ENCODE results near the gene PGF.

PGF gene

DNA sequence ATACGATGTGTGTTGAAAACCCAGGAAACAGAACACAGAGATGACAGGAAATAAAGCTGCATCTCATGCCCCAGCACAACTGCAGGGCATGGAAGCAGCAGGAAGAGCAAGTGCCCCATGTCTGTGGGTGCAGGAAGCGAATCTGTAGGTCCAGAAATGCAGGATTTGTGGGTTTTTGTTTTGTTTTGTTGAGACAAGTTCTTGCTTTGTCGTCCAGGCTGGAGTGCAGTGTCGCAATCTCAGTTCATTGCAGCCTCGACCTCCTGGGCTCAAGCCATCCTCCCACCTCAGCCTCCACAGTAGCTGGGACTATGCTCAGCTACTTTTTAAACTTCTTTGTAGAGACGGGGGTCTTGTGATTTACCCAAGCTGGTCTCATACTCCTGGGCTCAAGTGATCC lies 26.2 kb downstream of the PGF start:
- TF ChIP-seq TAF1 (IDR thresholded peaks at IDR 0.05; ENCODE audit: low read depth, low read length): no peak
- no peak for TF ChIP-seq PAX5 (IDR thresholded peaks at IDR 0.05; ENCODE audit: insufficient read depth, low read length, severe bottlenecking)
- no peak for TF ChIP-seq POU2F2 (IDR thresholded peaks at IDR 0.05; ENCODE audit: low read depth, low read length)
- no peak for TF ChIP-seq POLR2A (IDR thresholded peaks at IDR 0.05; ENCODE audit: low read depth, low read length)
- TF ChIP-seq POLR2AphosphoS5 (IDR thresholded peaks at IDR 0.05; ENCODE audit: low read depth, low read length): no peak
- no peak for TF ChIP-seq SPI1 (IDR thresholded peaks at IDR 0.05; ENCODE audit: low read depth, low read length)
- FAIRE-seq (no peak), DNase-seq (ENCODE audit: insufficient read length, low spot score) (no peak)

- no peak for FAIRE-seq
- DNase-seq (ENCODE audit: insufficient read length, low spot score): no peak
- TF ChIP-seq POLR2AphosphoS5 (IDR thresholded peaks at IDR 0.05; ENCODE audit: low read depth, low read length) (no peak), SPI1 (IDR thresholded peaks at IDR 0.05; ENCODE audit: low read depth, low read length) (no peak), POU2F2 (IDR thresholded peaks at IDR 0.05; ENCODE audit: low read depth, low read length) (no peak), PAX5 (IDR thresholded peaks at IDR 0.05; ENCODE audit: insufficient read depth, low read length, severe bottlenecking) (no peak), POLR2A (IDR thresholded peaks at IDR 0.05; ENCODE audit: low read depth, low read length) (no peak), TAF1 (IDR thresholded peaks at IDR 0.05; ENCODE audit: low read depth, low read length) (no peak)
These were observed 28.2 kb downstream of the PGF start for GRCh38 chr14:74927225-74927624.

DNA sequence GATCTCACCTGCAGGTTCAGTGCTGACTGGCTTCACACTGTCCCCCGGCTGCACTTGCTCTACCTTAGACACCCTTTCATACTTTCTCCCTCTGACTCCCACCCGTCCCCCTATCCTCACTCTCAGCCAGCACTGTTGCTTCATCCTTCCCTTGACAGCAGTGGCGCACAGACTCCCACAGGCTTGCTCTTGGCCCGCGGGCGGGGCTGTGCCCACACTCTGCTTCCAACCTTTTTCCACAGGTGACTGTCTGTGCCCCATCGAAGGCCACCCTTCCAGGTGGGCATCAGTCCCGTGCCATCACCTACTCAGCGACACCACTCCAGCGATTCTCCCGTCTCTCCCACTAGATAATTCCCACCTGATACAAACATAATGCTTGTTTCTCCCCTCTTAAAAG lies 31.3 kb downstream of the PGF start:
- no peak for DNase-seq (ENCODE audit: insufficient read length, low spot score)
- FAIRE-seq: no peak
- no peak for TF ChIP-seq SPI1 (IDR thresholded peaks at IDR 0.05; ENCODE audit: low read depth, low read length)
- TF ChIP-seq TAF1 (IDR thresholded peaks at IDR 0.05; ENCODE audit: low read depth, low read length): no peak
- no peak for TF ChIP-seq POU2F2 (IDR thresholded peaks at IDR 0.05; ENCODE audit: low read depth, low read length)
- TF ChIP-seq POLR2A (IDR thresholded peaks at IDR 0.05; ENCODE audit: low read depth, low read length): no peak
- no peak for TF ChIP-seq POLR2AphosphoS5 (IDR thresholded peaks at IDR 0.05; ENCODE audit: low read depth, low read length)
- TF ChIP-seq PAX5 (IDR thresholded peaks at IDR 0.05; ENCODE audit: insufficient read depth, low read length, severe bottlenecking): no peak

DNA sequence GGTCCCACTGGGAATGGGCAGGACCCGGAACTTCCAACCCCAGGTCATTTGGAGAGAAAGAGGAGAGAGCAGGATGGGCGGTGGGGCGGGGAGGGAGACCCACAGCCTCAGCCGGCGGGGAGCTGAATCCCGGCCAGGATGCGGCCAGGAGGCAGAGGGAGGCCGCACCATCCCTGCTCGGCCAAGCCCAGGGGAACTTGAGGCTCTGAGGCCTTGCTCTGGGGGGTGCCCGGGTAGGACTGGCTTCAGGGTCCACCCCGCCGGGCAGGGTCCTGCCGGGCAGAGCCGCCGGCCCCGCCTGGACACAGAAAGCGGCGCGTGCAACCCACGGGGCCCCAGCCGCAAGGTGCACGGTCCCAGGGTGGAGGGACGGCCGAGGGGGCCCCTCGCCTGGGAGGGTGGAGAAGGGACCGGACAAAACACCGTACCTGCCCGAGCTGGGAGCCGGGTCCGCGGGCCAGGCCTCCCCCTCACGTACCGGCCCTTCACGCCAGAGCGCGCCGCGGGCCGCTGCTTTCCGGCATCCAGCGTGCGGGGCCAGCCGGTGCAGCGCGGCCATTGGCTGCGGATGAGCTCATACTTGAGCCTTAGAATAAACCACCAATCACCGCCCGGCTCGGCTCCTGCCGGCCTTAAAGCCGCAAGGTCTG lies 32.5 kb downstream of the PGF start, which contains the start of gene RPS6KL1:
RPS6KL1 (minus strand) TSS at position 509 of the 650 bp plus-strand sequence. CDS start 1,719 bp downstream, outside the sequence.
- TF ChIP-seq POU2F2 (IDR thresholded peaks at IDR 0.05; ENCODE audit: low read depth, low read length) (no peak), SPI1 (IDR thresholded peaks at IDR 0.05; ENCODE audit: low read depth, low read length) (no peak)
- peak; percentile 97 for DNase-seq (ENCODE audit: insufficient read length, low spot score)
- FAIRE-seq: peak; percentile 97

DNA sequence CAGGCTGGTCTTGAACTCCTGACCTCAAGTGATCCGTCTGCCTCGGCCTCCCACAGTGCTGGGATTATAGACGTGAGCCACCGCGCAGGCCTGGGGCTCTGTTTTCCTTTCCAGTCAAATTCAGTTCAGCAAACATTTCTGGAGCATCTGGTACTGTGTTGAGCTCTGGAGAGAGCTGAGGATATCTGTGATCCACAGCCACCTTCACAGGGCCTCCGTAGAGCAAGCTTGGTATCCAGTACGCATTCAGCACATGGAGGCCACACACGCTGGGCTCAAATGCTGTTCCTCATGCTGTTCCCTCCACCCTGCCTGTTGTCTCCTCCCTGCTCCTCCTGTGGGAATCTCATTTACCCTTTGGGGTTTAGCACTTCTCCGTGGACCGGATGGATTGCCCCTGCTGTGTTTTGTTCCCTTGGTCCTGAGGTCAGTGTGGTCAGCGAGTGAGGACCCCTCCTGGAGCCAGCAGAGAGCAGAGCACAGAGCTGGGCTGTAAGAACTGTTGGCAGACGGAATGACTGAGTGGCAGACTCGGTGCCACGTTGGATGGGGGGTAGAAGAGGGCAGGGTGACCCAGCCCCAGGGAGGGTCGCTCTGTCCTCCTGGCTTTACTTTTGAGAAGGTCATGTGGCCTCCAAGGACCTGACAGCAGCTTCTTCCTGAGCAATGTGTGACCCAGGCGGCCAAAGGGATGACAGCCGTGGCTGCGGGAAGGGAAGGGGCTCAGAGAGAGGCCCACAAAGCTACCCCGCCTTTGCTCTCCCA lies 33.2 kb downstream of the PGF start:
- DNase-seq (ENCODE audit: insufficient read length, low spot score): no peak
- TF ChIP-seq POU2F2 (IDR thresholded peaks at IDR 0.05; ENCODE audit: low read depth, low read length) (no peak), PAX5 (IDR thresholded peaks at IDR 0.05; ENCODE audit: insufficient read depth, low read length, severe bottlenecking) (no peak), TAF1 (IDR thresholded peaks at IDR 0.05; ENCODE audit: low read depth, low read length) (no peak), SPI1 (IDR thresholded peaks at IDR 0.05; ENCODE audit: low read depth, low read length) (no peak), POLR2A (IDR thresholded peaks at IDR 0.05; ENCODE audit: low read depth, low read length) (no peak), POLR2AphosphoS5 (IDR thresholded peaks at IDR 0.05; ENCODE audit: low read depth, low read length) (no peak)
- peak; percentile 66 for FAIRE-seq

DNA sequence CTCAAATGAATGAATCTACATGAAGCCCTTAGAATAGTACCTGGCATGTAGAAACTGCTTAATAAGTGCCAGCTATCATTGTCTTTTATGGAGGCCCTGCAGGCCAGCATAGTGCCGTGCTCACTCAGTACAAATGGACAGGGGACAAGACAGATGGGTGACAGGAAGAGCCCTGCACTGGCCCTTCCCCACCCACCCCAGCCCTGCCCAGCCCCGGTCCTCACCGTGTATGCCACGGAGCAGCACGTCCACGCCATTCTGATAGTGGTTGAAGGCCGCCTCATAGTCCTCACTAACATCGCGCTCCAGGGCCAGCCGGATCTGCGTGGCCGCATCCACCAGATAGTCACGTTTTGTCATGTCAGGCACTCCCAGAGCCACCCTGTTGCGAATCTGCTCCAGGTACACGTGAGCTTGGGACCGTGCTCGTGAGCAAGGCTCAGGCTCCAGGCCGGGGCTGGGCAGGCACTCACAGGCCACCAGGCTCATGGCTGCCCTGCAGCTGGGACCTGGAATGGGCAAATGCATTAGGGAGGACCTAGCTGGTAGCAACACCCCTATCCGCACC lies 34.3 kb downstream of the PGF start:
- TF ChIP-seq TAF1 (IDR thresholded peaks at IDR 0.05; ENCODE audit: low read depth, low read length): no peak
- TF ChIP-seq PAX5 (IDR thresholded peaks at IDR 0.05; ENCODE audit: insufficient read depth, low read length, severe bottlenecking): no peak
- TF ChIP-seq POLR2A (IDR thresholded peaks at IDR 0.05; ENCODE audit: low read depth, low read length): no peak
- FAIRE-seq (no peak), DNase-seq (ENCODE audit: insufficient read length, low spot score) (no peak)

- TF ChIP-seq POLR2A (IDR thresholded peaks at IDR 0.05; ENCODE audit: low read depth, low read length): no peak
- no peak for TF ChIP-seq SPI1 (IDR thresholded peaks at IDR 0.05; ENCODE audit: low read depth, low read length)
- TF ChIP-seq PAX5 (IDR thresholded peaks at IDR 0.05; ENCODE audit: insufficient read depth, low read length, severe bottlenecking): no peak
- no peak for TF ChIP-seq POLR2AphosphoS5 (IDR thresholded peaks at IDR 0.05; ENCODE audit: low read depth, low read length)
- no peak for TF ChIP-seq TAF1 (IDR thresholded peaks at IDR 0.05; ENCODE audit: low read depth, low read length)
- TF ChIP-seq POU2F2 (IDR thresholded peaks at IDR 0.05; ENCODE audit: low read depth, low read length): no peak
- FAIRE-seq: no peak
- DNase-seq (ENCODE audit: insufficient read length, low spot score): no peak
These were observed 35.1 kb downstream of the PGF start for GRCh38 chr14:74920281-74920680.

- FAIRE-seq (no peak), DNase-seq (ENCODE audit: insufficient read length, low spot score) (no peak)
- TF ChIP-seq POU2F2 (IDR thresholded peaks at IDR 0.05; ENCODE audit: low read depth, low read length) (no peak), POLR2AphosphoS5 (IDR thresholded peaks at IDR 0.05; ENCODE audit: low read depth, low read length) (no peak), PAX5 (IDR thresholded peaks at IDR 0.05; ENCODE audit: insufficient read depth, low read length, severe bottlenecking) (no peak), TAF1 (IDR thresholded peaks at IDR 0.05; ENCODE audit: low read depth, low read length) (no peak), POLR2A (IDR thresholded peaks at IDR 0.05; ENCODE audit: low read depth, low read length) (no peak), SPI1 (IDR thresholded peaks at IDR 0.05; ENCODE audit: low read depth, low read length) (no peak)
These were observed 35.8 kb downstream of the PGF start for GRCh38 chr14:74919421-74920165.

DNA sequence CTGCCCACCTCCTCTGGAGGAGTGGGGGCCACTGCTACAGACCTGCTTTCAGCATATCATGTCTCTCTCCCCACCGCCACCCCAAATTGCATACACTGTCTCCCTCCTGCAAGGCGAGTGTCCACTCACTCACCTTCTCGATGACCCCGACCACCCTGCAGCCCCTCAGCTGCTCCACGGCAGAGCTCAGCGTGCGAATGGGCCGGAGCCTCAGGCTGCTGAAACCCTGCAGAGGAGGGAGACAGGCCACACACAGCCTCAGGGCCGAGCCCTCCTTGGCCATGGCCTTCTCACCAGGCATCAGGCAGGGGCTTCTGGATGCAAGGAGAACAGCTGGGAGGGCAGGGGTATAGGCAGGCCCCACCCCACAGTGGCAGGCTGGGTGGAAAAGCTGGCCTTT lies 37.0 kb downstream of the PGF start:
- DNase-seq (ENCODE audit: insufficient read length, low spot score) (no peak), FAIRE-seq (no peak)
- TF ChIP-seq POU2F2 (IDR thresholded peaks at IDR 0.05; ENCODE audit: low read depth, low read length) (no peak), POLR2A (IDR thresholded peaks at IDR 0.05; ENCODE audit: low read depth, low read length) (no peak), PAX5 (IDR thresholded peaks at IDR 0.05; ENCODE audit: insufficient read depth, low read length, severe bottlenecking) (no peak), TAF1 (IDR thresholded peaks at IDR 0.05; ENCODE audit: low read depth, low read length) (no peak), SPI1 (IDR thresholded peaks at IDR 0.05; ENCODE audit: low read depth, low read length) (no peak), POLR2AphosphoS5 (IDR thresholded peaks at IDR 0.05; ENCODE audit: low read depth, low read length) (no peak)
